HFFc6 (cell line): ENCODE data around the gene TAX1BP3. TPM values are rescaled to one million over a fixed set of nuclear protein-coding genes. Genes with fewer than 3 reads are reported as not detected.

ENCODE experiments used
- DNase-seq: peaks from one replicate; pipeline ENCODE4 v3.0.0-alpha.2; 2018
- H3K27ac Mint-ChIP-seq: 2 replicates; pipeline ENCODE4 v1.8.0; 2020; ENCODE audit warnings: mild to moderate bottlenecking, mixed read lengths
- H3K27me3 Mint-ChIP-seq: 2 replicates; pipeline ENCODE4 v1.8.0; 2021; ENCODE audit warnings: mild to moderate bottlenecking, moderate library complexity, mixed read lengths; ENCODE audit not compliant: insufficient read depth
- H3K36me3 Mint-ChIP-seq: 2 replicates; pipeline ENCODE4 v1.8.0; 2021; ENCODE audit warnings: low read depth, mixed read lengths
- H3K4me1 Mint-ChIP-seq: 2 replicates; pipeline ENCODE4 v1.8.0; 2020; ENCODE audit warnings: low read depth, mixed read lengths
- H3K4me3 Mint-ChIP-seq: 2 replicates; pipeline ENCODE4 v1.8.0; 2020; ENCODE audit warnings: mild to moderate bottlenecking, moderate library complexity, mixed read lengths
- H3K9me3 Mint-ChIP-seq: 2 replicates; pipeline ENCODE4 v1.8.0; 2020; ENCODE audit warnings: mild to moderate bottlenecking, mixed read lengths
- CTCF ChIP-seq: fragments of 200-600 bp; sonication (generic); IDR thresholded peaks from 2 replicates; pipeline ENCODE4 v1.5.0; 2021; ENCODE audit warnings: antibody characterized with exemption, mild to moderate bottlenecking
- total RNA-seq, 6 experiments: library from RNA; stranded (reverse); fragmentation: NEBNext Ultra II Directional; extraction: Animal tissue kit (Norgen Biotek cat#: 25700); gene quantifications; 2 replicates in 1 of 6; 3 replicates in 5 of 6; pipeline ENCODE4 v1.2.3, GENCODE V29; 2021

Gene TAX1BP3
- total RNA-seq, 6 experiments from 2014 or later, result 289 to 336 (median 313) TPM

- Mint-ChIP-seq H3K4me1 (peaks cover 21% of the 10 kb centered on the region), H3K9me3 (no peaks in the 10 kb centered on the region), H3K27me3 (peaks cover 21% of the 10 kb centered on the region), H3K4me3 (no peak overlapping the region), H3K36me3 (0 out of 2 replicates have a peak, but pooled peaks cover 14% of the 10 kb centered on the region), H3K27ac (no peak overlapping the region; the same call in 1 of the 2 replicates)
- no peak for TF ChIP-seq CTCF
- no peak for DNase-seq
Measured at GRCh38 chr17:3660311-3660891, 8.0 kb downstream of the TAX1BP3 start.

GRCh38 chr17:3659541-3660111 lies 8.8 kb downstream of the TAX1BP3 start:
- Mint-ChIP-seq H3K27ac (peak overlapping the region; percentile 73), H3K36me3 (0 out of 2 replicates have a peak, but pooled peaks cover 6% of the 10 kb centered on the region), H3K9me3 (no peaks in the 10 kb centered on the region), H3K27me3 (peaks cover 23% of the 10 kb centered on the region), H3K4me1 (peaks cover 14% of the 10 kb centered on the region), H3K4me3 (peak overlapping the region; percentile 51; the same call in 1 of the 2 replicates)
- peak; percentile 53 for TF ChIP-seq CTCF
- peak; percentile 85 for DNase-seq

- peak overlapping the region; percentile 73 for H3K27ac Mint-ChIP-seq
- DNase-seq, result no peak
Measured at GRCh38 chr17:3658784-3659449, 9.5 kb downstream of the TAX1BP3 start.

GRCh38 chr17:3657874-3658783 lies 10.2 kb downstream of the TAX1BP3 start:
- Mint-ChIP-seq H3K4me1 (peaks cover 14% of the 10 kb centered on the region), H3K9me3 (no peaks in the 10 kb centered on the region), H3K36me3 (no peaks in the 10 kb centered on the region), H3K27ac (peak overlapping the region; percentile 29; the same call in 1 of the 2 replicates), H3K4me3 (no peak overlapping the region), H3K27me3 (peaks cover 28% of the 10 kb centered on the region)
- no peak for TF ChIP-seq CTCF
- DNase-seq, result no peak

More at GRCh38 chr17:3658784-3659449, 9.5 kb downstream of the TAX1BP3 start:
- H3K9me3 Mint-ChIP-seq, result no peaks in the 10 kb centered on the region
- H3K4me3 Mint-ChIP-seq, result no peak overlapping the region
- H3K27me3 Mint-ChIP-seq, result peaks cover 25% of the 10 kb centered on the region
- no peak for TF ChIP-seq CTCF
- H3K36me3 Mint-ChIP-seq, result no peaks in the 10 kb centered on the region
- H3K4me1 Mint-ChIP-seq, result peaks cover 14% of the 10 kb centered on the region

GRCh38 chr17:3657588-3657869 lies 10.8 kb downstream of the TAX1BP3 start:
- no peak for DNase-seq
- H3K36me3 Mint-ChIP-seq, result no peaks in the 10 kb centered on the region
- no peaks in the 10 kb centered on the region for H3K9me3 Mint-ChIP-seq
- no peak overlapping the region for H3K4me3 Mint-ChIP-seq
- no peak for TF ChIP-seq CTCF
- peaks cover 14% of the 10 kb centered on the region for H3K4me1 Mint-ChIP-seq
- peaks cover 25% of the 10 kb centered on the region for H3K27me3 Mint-ChIP-seq
- no peak overlapping the region for H3K27ac Mint-ChIP-seq
